Measurements from ENCODE around the gene GAB2. TPM values are rescaled to one million over a fixed set of nuclear protein-coding genes. Genes with fewer than 3 reads are reported as not detected.

GAB2 gene
- total RNA-seq, 4 donors from 2014 or later = 39.6 to 57.3 (median 46.6) TPM

- Histone ChIP-seq H3K4me1 (peaks cover 0 to 66% (median 16%) of the 10 kb centered on the region in 4 donors), H3K9me3 (no peaks in the 10 kb centered on the region), H3K4me3 (no peak overlapping the region), H3K36me3 (no peaks in the 10 kb centered on the region), H3K27me3 (no peaks in the 10 kb centered on the region), H3K27ac (peak overlapping the region in 2 of 4 donors; percentile 63 to 91)
- WGBS, 2 donors = 59 to 69% methylated on average over 3 of the region's 3 CpGs
- DNase-seq (ENCODE audit: low spot score in 2 of 2) = no peak
- TF ChIP-seq EP300 (IDR thresholded peaks at IDR 0.05) (no peak), POLR2A (IDR thresholded peaks at IDR 0.05) (no peak), CTCF (IDR thresholded peaks at IDR 0.05) (no peak)
Measured at GRCh38 chr11:78190374-78190773, 227.2 kb downstream of the GAB2 start.

GRCh38 chr11:78189851-78190250 is 227.8 kb downstream of the GAB2 start:
- H3K4me1 ChIP-seq = peaks cover 0 to 64% (median 16%) of the 10 kb centered on the region in 4 donors

GRCh38 chr11:78189174-78189724 is 228.4 kb downstream of the GAB2 start:
- no peaks in the 10 kb centered on the region for H3K9me3 ChIP-seq
- H3K27me3 ChIP-seq = no peaks in the 10 kb centered on the region
- no peak for TF ChIP-seq CTCF (IDR thresholded peaks at IDR 0.05)
- peak overlapping the region; percentile 58 to 95 (median 82) for H3K4me3 ChIP-seq
- H3K36me3 ChIP-seq = no peaks in the 10 kb centered on the region
- peaks cover 0 to 64% (median 16%) of the 10 kb centered on the region in 4 donors for H3K4me1 ChIP-seq
- no peak for DNase-seq (ENCODE audit: low spot score in 2 of 2)
- H3K27ac ChIP-seq = peak overlapping the region; percentile 63 to 91 (median 84)
- 23 to 26% methylated on average over 17 to 18 of the region's 18 CpGs for WGBS, 2 donors

More at GRCh38 chr11:78189851-78190250, 227.8 kb downstream of the GAB2 start:
- peak overlapping the region in 1 of 4 donors; percentile 75 for H3K4me3 ChIP-seq
- H3K27me3 ChIP-seq = no peaks in the 10 kb centered on the region
- 29 to 37% methylated on average over 3 of the region's 3 CpGs for WGBS, 2 donors
- TF ChIP-seq CTCF (IDR thresholded peaks at IDR 0.05) (no peak), EP300 (IDR thresholded peaks at IDR 0.05) (no peak), POLR2A (IDR thresholded peaks at IDR 0.05) (no peak)
- no peaks in the 10 kb centered on the region for H3K9me3 ChIP-seq
- DNase-seq (ENCODE audit: low spot score in 2 of 2) = no peak
- H3K27ac ChIP-seq = peak overlapping the region; percentile 63 to 91 (median 84)
- H3K36me3 ChIP-seq = no peaks in the 10 kb centered on the region

GRCh38 chr11:78188286-78189173 is 229.1 kb downstream of the GAB2 start, which contains the start of the genes KCTD21 and USP35:
TSS of gene KCTD21 (minus strand) at chr11:78188626. CDS start at chr11:78174554, 14,072 bp downstream.
TSS of gene USP35 (plus strand) at chr11:78188919. CDS start at chr11:78196246, 7,327 bp downstream.
- no peaks in the 10 kb centered on the region for H3K9me3 ChIP-seq
- no peaks in the 10 kb centered on the region for H3K27me3 ChIP-seq
- WGBS, 2 donors = 1% methylated on average over 43 to 45 of the region's 74 CpGs
- peak; percentile 35 to 84 for TF ChIP-seq POLR2A (IDR thresholded peaks at IDR 0.05)
- peak; percentile 79 to 98 for TF ChIP-seq EP300 (IDR thresholded peaks at IDR 0.05)
- peak in 2 of 5 experiments; percentile 18 to 22 for TF ChIP-seq CTCF (IDR thresholded peaks at IDR 0.05)
- peak within 1 kb of the TSS; percentile 83 to 91 (median 84) for H3K27ac ChIP-seq
- peaks cover 0 to 63% (median 16%) of the 10 kb centered on the region in 4 donors for H3K4me1 ChIP-seq
- H3K36me3 ChIP-seq = no peaks in the 10 kb centered on the region
- peak within 1 kb of the TSS; percentile 58 to 95 (median 82) for H3K4me3 ChIP-seq
- DNase-seq (ENCODE audit: low spot score in 2 of 2) = peak; percentile 91 to 94

Data from tibial nerve (tissue), 4 donors.